ENCODE data around the gene RNH1. TPM values are rescaled to one million over a fixed set of nuclear protein-coding genes. Genes with fewer than 3 reads are reported as not detected.

RNH1 gene
- total RNA-seq, 2 experiments from 2014 or later, result 65.5 to 65.7 TPM

- BruUV-seq (replicated peaks), result no TSS peak
- TF ChIP-seq CTCF (conservative IDR thresholded peaks at IDR 0.05; ENCODE audit: low read length), result no peak
- TF ChIP-seq EZH2phosphoT487 (IDR thresholded peaks at IDR 0.05; ENCODE audit: borderline replicate concordance, low read depth, low read length), result no peak
- POLR2A ChIA-PET, result interaction anchor here (0.6 kb wide), 1 partner anchor 188 kb away, joined by 4 read pairs; no protein-coding TSS in a partner anchor
These were observed 14.4 kb downstream of the RNH1 start for GRCh38 chr11:492427-493226.

GRCh38 chr11:491358-491757 lies 15.7 kb downstream of the RNH1 start:
- DNase-seq (ENCODE audit: low spot score), result no peak
- Histone ChIP-seq H3K9me3 (ENCODE audit: low read length) (no peaks in the 10 kb centered on the region), H3K36me3 (ENCODE audit: insufficient read depth, low read length) (peaks cover 24% of the 10 kb centered on the region), H3K4me1 (ENCODE audit: insufficient read depth, low read length, poor library complexity, severe bottlenecking) (peaks cover 15% of the 10 kb centered on the region), H3K4me2 (ENCODE audit: low read length) (no peak overlapping the region), H4K20me1 (ENCODE audit: insufficient read depth, low read length) (no peaks in the 10 kb centered on the region), H3K27ac (ENCODE audit: low read depth, low read length, poor library complexity, severe bottlenecking) (no peak overlapping the region), H3K4me3 (ENCODE audit: low read depth, low read length, poor library complexity, severe bottlenecking) (no peak overlapping the region), H3K9me2 (ENCODE audit: insufficient read depth, low read length) (no peaks in the 10 kb centered on the region), H3K79me2 (ENCODE audit: insufficient read depth, low read depth, low read length) (no peaks in the 10 kb centered on the region), H2AFZ (ENCODE audit: low read length) (no peak overlapping the region)
- ChIA-PET POLR2A (no interaction called here), CTCF (ENCODE audit: unreplicated experiment) (no interaction called here)
- BruUV-seq (replicated peaks), result no TSS peak
- TF ChIP-seq CTCF (conservative IDR thresholded peaks at IDR 0.05; ENCODE audit: low read length), result no peak
- TF ChIP-seq EZH2phosphoT487 (IDR thresholded peaks at IDR 0.05; ENCODE audit: borderline replicate concordance, low read depth, low read length), result no peak
- intact Hi-C loops (cut with micrococcal nuclease; ENCODE audit: unreplicated experiment), result no loop called here

More at GRCh38 chr11:492427-493226, 14.4 kb downstream of the RNH1 start:
- peak overlapping the region; percentile 49 for H3K4me2 ChIP-seq (ENCODE audit: low read length)
- CTCF ChIA-PET (ENCODE audit: unreplicated experiment), result no interaction called here
- no peaks in the 10 kb centered on the region for H4K20me1 ChIP-seq (ENCODE audit: insufficient read depth, low read length)
- H3K27ac ChIP-seq (ENCODE audit: low read depth, low read length, poor library complexity, severe bottlenecking), result peak overlapping the region; percentile 47
- H3K4me3 ChIP-seq (ENCODE audit: low read depth, low read length, poor library complexity, severe bottlenecking), result no peak overlapping the region
- peaks cover 36% of the 10 kb centered on the region for H3K36me3 ChIP-seq (ENCODE audit: insufficient read depth, low read length)
- no peaks in the 10 kb centered on the region for H3K9me3 ChIP-seq (ENCODE audit: low read length)
- DNase-seq (ENCODE audit: low spot score), result peak; percentile 75
- no peak overlapping the region for H2AFZ ChIP-seq (ENCODE audit: low read length)
- H3K79me2 ChIP-seq (ENCODE audit: insufficient read depth, low read depth, low read length), result no peaks in the 10 kb centered on the region
- peaks cover 15% of the 10 kb centered on the region for H3K4me1 ChIP-seq (ENCODE audit: insufficient read depth, low read length, poor library complexity, severe bottlenecking)
- H3K9me2 ChIP-seq (ENCODE audit: insufficient read depth, low read length), result no peaks in the 10 kb centered on the region
- intact Hi-C loops (cut with micrococcal nuclease; ENCODE audit: unreplicated experiment), result no loop called here

- DNase-seq (ENCODE audit: low spot score), result no peak
- POLR2A ChIA-PET, result no interaction called here
- Histone ChIP-seq H3K79me2 (ENCODE audit: insufficient read depth, low read depth, low read length) (no peaks in the 10 kb centered on the region), H3K4me2 (ENCODE audit: low read length) (no peak overlapping the region), H3K9me2 (ENCODE audit: insufficient read depth, low read length) (no peaks in the 10 kb centered on the region), H4K20me1 (ENCODE audit: insufficient read depth, low read length) (no peaks in the 10 kb centered on the region), H3K4me3 (ENCODE audit: low read depth, low read length, poor library complexity, severe bottlenecking) (no peak overlapping the region), H2AFZ (ENCODE audit: low read length) (no peak overlapping the region), H3K27ac (ENCODE audit: low read depth, low read length, poor library complexity, severe bottlenecking) (no peak overlapping the region), H3K36me3 (ENCODE audit: insufficient read depth, low read length) (peaks cover 24% of the 10 kb centered on the region), H3K4me1 (ENCODE audit: insufficient read depth, low read length, poor library complexity, severe bottlenecking) (peaks cover 15% of the 10 kb centered on the region), H3K9me3 (ENCODE audit: low read length) (no peaks in the 10 kb centered on the region)
- CTCF ChIA-PET (ENCODE audit: unreplicated experiment), result no interaction called here
- no peak for TF ChIP-seq CTCF (conservative IDR thresholded peaks at IDR 0.05; ENCODE audit: low read length)
- no peak for TF ChIP-seq EZH2phosphoT487 (IDR thresholded peaks at IDR 0.05; ENCODE audit: borderline replicate concordance, low read depth, low read length)
- intact Hi-C loops (cut with micrococcal nuclease; ENCODE audit: unreplicated experiment), result no loop called here
- BruUV-seq (replicated peaks), result no TSS peak
These were observed 16.1 kb downstream of the RNH1 start for GRCh38 chr11:490930-491260.

Data from OCI-LY7 (cell line).